Liver (tissue), 9 donors: ENCODE results near the gene SLA2. TPM values are rescaled to one million over a fixed set of nuclear protein-coding genes. Genes with fewer than 3 reads are reported as not detected.

ENCODE experiments used
- DNase-seq: peaks from one replicate; pipeline ENCODE4 v3.0.0-alpha.2; 2017; ENCODE audit warnings: low spot score
- H3K27ac ChIP-seq, 2 donors: one replicate each; pipeline ENCODE4 v1.7.0; 2013; ENCODE audit warnings: inconsistent platforms in 2 of 2, low read length in 2 of 2, control low read depth in 1 of 2, low read depth in 1 of 2, mild to moderate bottlenecking in 1 of 2
- H3K27me3 ChIP-seq, 4 donors: one replicate each; pipeline versions ENCODE4 v1.6.1 to v1.7.0; 2013; ENCODE audit warnings: low read length in 3 of 4, inconsistent platforms in 1 of 4, mild to moderate bottlenecking in 1 of 4, moderate library complexity in 1 of 4; ENCODE audit not compliant: control insufficient read depth in 4 of 4, insufficient read depth in 4 of 4
- H3K36me3 ChIP-seq, 4 donors: one replicate each; pipeline versions ENCODE4 v1.6.1 to v1.7.0; 2013; ENCODE audit warnings: low read length in 3 of 4, mild to moderate bottlenecking in 3 of 4, low read depth in 1 of 4, moderate library complexity in 1 of 4; ENCODE audit not compliant: control insufficient read depth in 4 of 4, insufficient read depth in 3 of 4
- H3K4me1 ChIP-seq, 4 donors: one replicate each; pipeline versions ENCODE4 v1.6.1 to v1.7.0; 2013; ENCODE audit warnings: low read length in 3 of 4, mild to moderate bottlenecking in 3 of 4, moderate library complexity in 1 of 4; ENCODE audit not compliant: control insufficient read depth in 4 of 4, insufficient read depth in 4 of 4
- H3K4me3 ChIP-seq, 3 donors: one replicate each; pipeline versions ENCODE4 v1.6.1 to v1.7.0; 2013; ENCODE audit warnings: low read length in 3 of 3, control low read depth in 1 of 3, low read depth in 1 of 3, mild to moderate bottlenecking in 1 of 3
- H3K9ac ChIP-seq, 2 donors: one replicate each; pipeline ENCODE4 v1.7.0; 2013; ENCODE audit warnings: low read length in 2 of 2, mild to moderate bottlenecking in 2 of 2, moderate library complexity in 2 of 2, control low read depth in 1 of 2, low read depth in 1 of 2
- H3K9me3 ChIP-seq, 4 donors: one replicate each; pipeline versions ENCODE4 v1.6.1 to v1.7.0; 2013; ENCODE audit warnings: low read length in 3 of 4; ENCODE audit not compliant: control insufficient read depth in 4 of 4
- ATF3 ChIP-seq: IDR thresholded peaks from 2 replicates; pipeline ENCODE4 v1.6.1; 2016; ENCODE audit warnings: antibody characterized with exemption
- CTCF ChIP-seq: fragments of 150-350 bp; IDR thresholded peaks from 2 replicates; pipeline ENCODE4 v1.5.1; 2017; ENCODE audit warnings: improper control_type of control experiment, low read depth, low read length; ENCODE audit not compliant: missing input control
- GABPA ChIP-seq, 2 donors: IDR thresholded peaks in 1 of 2; conservative IDR thresholded peaks in 1 of 2; 2 replicates each; pipeline ENCODE4 v1.6.1; 2016; ENCODE audit warnings: antibody characterized with exemption in 2 of 2, mild to moderate bottlenecking in 1 of 2, moderate library complexity in 1 of 2
- HNF4A ChIP-seq, 2 donors: conservative IDR thresholded peaks; 2 replicates each; pipeline ENCODE4 v1.6.1; 2016; ENCODE audit warnings: antibody characterized with exemption in 2 of 2, mild to moderate bottlenecking in 2 of 2
- HNF4G ChIP-seq: IDR thresholded peaks from 2 replicates; pipeline ENCODE4 v1.6.1; 2016; ENCODE audit warnings: antibody characterized with exemption
- JUND ChIP-seq, 2 donors: IDR thresholded peaks; 2 replicates each; pipeline ENCODE4 v1.6.1; 2016; ENCODE audit warnings: antibody characterized with exemption in 2 of 2
- MAX ChIP-seq: IDR thresholded peaks from 2 replicates; pipeline ENCODE4 v1.6.1; 2016; ENCODE audit warnings: antibody characterized with exemption
- NR2F2 ChIP-seq: IDR thresholded peaks from 2 replicates; pipeline ENCODE4 v1.6.1; 2016; ENCODE audit warnings: antibody characterized with exemption
- RAD21 ChIP-seq, 2 donors: IDR thresholded peaks; 2 replicates each; pipeline ENCODE4 v1.6.1; 2016; ENCODE audit warnings: antibody characterized with exemption in 2 of 2, mild to moderate bottlenecking in 2 of 2
- REST ChIP-seq: IDR thresholded peaks from 2 replicates; pipeline ENCODE4 v1.6.1; 2016; ENCODE audit warnings: antibody characterized with exemption, mild to moderate bottlenecking
- RXRA ChIP-seq, 2 donors: IDR thresholded peaks; 2 replicates each; pipeline ENCODE4 v1.6.1; 2017 to 2018; ENCODE audit warnings: antibody characterized with exemption in 2 of 2, mild to moderate bottlenecking in 1 of 2
- SP1 ChIP-seq: IDR thresholded peaks from 2 replicates; pipeline ENCODE4 v1.6.1; 2018; ENCODE audit warnings: antibody characterized with exemption, mild to moderate bottlenecking
- TAF1 ChIP-seq: conservative IDR thresholded peaks from 2 replicates; pipeline ENCODE4 v1.6.1; 2016; ENCODE audit warnings: antibody characterized with exemption, mild to moderate bottlenecking
- YY1 ChIP-seq: IDR thresholded peaks from 2 replicates; pipeline ENCODE4 v1.6.1; 2016; ENCODE audit warnings: antibody characterized with exemption, mild to moderate bottlenecking
- ZBTB33 ChIP-seq: IDR thresholded peaks from 2 replicates; pipeline ENCODE4 v1.6.1; 2016; ENCODE audit warnings: antibody characterized with exemption
- WGBS: extraction: QIAGEN DNeasy Blood & Tissue Kit; methylation state at CpG from one replicate; pipeline ENCODE4 v1.1.7; 2013; 5-methylcytosine and 5-hydroxymethylcytosine counted together
- polyA plus RNA-seq, 2 donors: library from polyadenylated mRNA; stranded (reverse) in 1 of 2; unstranded in 1 of 2; fragments of 200-250 nt in 1 of 2; fragments of >200 nt in 1 of 2; fragmentation: Nextera tagmentation in 1 of 2; extraction: Ambion mirVana in 1 of 2; gene quantifications; one replicate each; pipeline versions ENCODE4 v1.2.1 to v1.2.3, GENCODE V29; 2013 to 2015
- total RNA-seq, 2 donors: library from RNA; depleted of rRNA; stranded (reverse); fragments of >200 nt; gene quantifications; one replicate each; pipeline ENCODE4 v1.2.3, GENCODE V29; 2014
- donor health status: healthy.
- donor health status: healthy.
- donor health status: healthy.
- donor health status: healthy.
- donor health status: healthy.

The SLA2 gene
- total and polyA plus RNA-seq, 4 donors: 0.18 to 1.6 (median 0.41) TPM

GRCh38 chr20:36632147-36632486 is 13.9 kb downstream of the SLA2 start:
- WGBS: 87% methylated on average over 3 of the region's 3 CpGs
- no peaks in the 10 kb centered on the region for H3K36me3 ChIP-seq
- H3K27ac ChIP-seq: no peak overlapping the region
- H3K27me3 ChIP-seq: no peaks in the 10 kb centered on the region
- H3K9ac ChIP-seq: no peak overlapping the region
- no peaks in the 10 kb centered on the region for H3K4me1 ChIP-seq
- no peak for DNase-seq
- no peaks in the 10 kb centered on the region for H3K9me3 ChIP-seq
- TF ChIP-seq GABPA (IDR thresholded peaks at IDR 0.05 in 1 of 2, conservative IDR thresholded peaks at IDR 0.05 in 1 of 2) (no peak), MAX (no peak), ATF3 (no peak), JUND (IDR thresholded peaks at IDR 0.05) (no peak), REST (no peak), HNF4A (conservative IDR thresholded peaks at IDR 0.05) (no peak)
- H3K4me3 ChIP-seq: no peak overlapping the region

GRCh38 chr20:36631646-36632045 is 14.3 kb downstream of the SLA2 start:
- DNase-seq: no peak
- no peaks in the 10 kb centered on the region for H3K9me3 ChIP-seq
- no peak overlapping the region for H3K27ac ChIP-seq
- H3K9ac ChIP-seq: no peak overlapping the region
- WGBS: 94% methylated on average over 6 of the region's 6 CpGs
- H3K36me3 ChIP-seq: no peaks in the 10 kb centered on the region
- H3K4me3 ChIP-seq: no peak overlapping the region
- H3K27me3 ChIP-seq: no peaks in the 10 kb centered on the region
- TF ChIP-seq TAF1: no peak
- TF ChIP-seq MAX: no peak
- TF ChIP-seq NR2F2: no peak
- no peaks in the 10 kb centered on the region for H3K4me1 ChIP-seq

GRCh38 chr20:36629719-36630681 is 16.0 kb downstream of the SLA2 start:
- no peak for DNase-seq
- no peaks in the 10 kb centered on the region for H3K4me1 ChIP-seq
- H3K4me3 ChIP-seq: no peak overlapping the region
- 84% methylated on average over 15 of the region's 15 CpGs for WGBS
- H3K36me3 ChIP-seq: no peaks in the 10 kb centered on the region
- no peak overlapping the region for H3K9ac ChIP-seq
- no peaks in the 10 kb centered on the region for H3K9me3 ChIP-seq
- no peaks in the 10 kb centered on the region for H3K27me3 ChIP-seq
- no peak overlapping the region for H3K27ac ChIP-seq
- TF ChIP-seq YY1: no peak
- TF ChIP-seq HNF4G: no peak
- no peak for TF ChIP-seq SP1
- TF ChIP-seq GABPA (IDR thresholded peaks at IDR 0.05 in 1 of 2, conservative IDR thresholded peaks at IDR 0.05 in 1 of 2): no peak
- no peak for TF ChIP-seq RAD21 (IDR thresholded peaks at IDR 0.05)
- TF ChIP-seq ATF3: no peak
- TF ChIP-seq ZBTB33: no peak
- no peak for TF ChIP-seq CTCF
- no peak for TF ChIP-seq JUND (IDR thresholded peaks at IDR 0.05)
- no peak for TF ChIP-seq RXRA (IDR thresholded peaks at IDR 0.05)
- TF ChIP-seq HNF4A (conservative IDR thresholded peaks at IDR 0.05): no peak
- TF ChIP-seq NR2F2: no peak
